Stimulated activated CD8-positive, alpha-beta memory T cell treated with anti-CD3 and anti-CD28 coated beads, Interleukin-7, amount 100 ng/mL, for 1 hour (primary cell): ENCODE data around the gene TMEM273.

Experiments used
- DNase-seq, 2 donors: peaks; one replicate each; pipeline ENCODE4 v3.0.0-alpha.2; 2020; ENCODE audit warnings: low read depth in 2 of 2

The TMEM273 gene

GRCh38 chr10:49116509-49117375 is 71.4 kb downstream of the TMEM273 start:
- DNase-seq = no peak

GRCh38 chr10:49115796-49116508 is 72.2 kb downstream of the TMEM273 start:
- no peak for DNase-seq

GRCh38 chr10:49115015-49115795 is 73.0 kb downstream of the TMEM273 start, which contains the start of gene VSTM4:
Gene VSTM4 (minus strand): TSS chr10:49115522. CDS start chr10:49115485, 37 bp downstream.
- no peak for DNase-seq

- DNase-seq = no peak
These were observed 73.5 kb downstream of the TMEM273 start for GRCh38 chr10:49114718-49115014.

- no peak for DNase-seq
These were observed 74.5 kb downstream of the TMEM273 start for GRCh38 chr10:49113741-49114141.

- no peak for DNase-seq
These were observed 75.3 kb downstream of the TMEM273 start for GRCh38 chr10:49112851-49113250.

- DNase-seq = no peak
These were observed 76.1 kb downstream of the TMEM273 start for GRCh38 chr10:49112098-49112497.

GRCh38 chr10:49111320-49111698 is 76.9 kb downstream of the TMEM273 start:
- DNase-seq = no peak

- DNase-seq = no peak
These were observed 77.4 kb downstream of the TMEM273 start for GRCh38 chr10:49110684-49111319.

GRCh38 chr10:49109669-49110340 is 78.4 kb downstream of the TMEM273 start:
- DNase-seq = no peak

- no peak for DNase-seq
These were observed 79.5 kb downstream of the TMEM273 start for GRCh38 chr10:49108656-49109055.

GRCh38 chr10:49107887-49108267 is 80.3 kb downstream of the TMEM273 start:
- DNase-seq = no peak

- DNase-seq = no peak
These were observed 80.9 kb downstream of the TMEM273 start for GRCh38 chr10:49107111-49107886.

GRCh38 chr10:49106451-49106850 is 81.7 kb downstream of the TMEM273 start:
- DNase-seq = no peak

GRCh38 chr10:49105076-49105475 is 83.1 kb downstream of the TMEM273 start:
- DNase-seq = no peak
